Caco-2 (cell line): ENCODE measurements around the gene SLC12A7. TPM values are rescaled to one million over a fixed set of nuclear protein-coding genes. Genes with fewer than 3 reads are reported as not detected.
A peak's percentile ranks its signal among the peaks of the same experiment; 100 is the strongest.

Experiments
- BruUV-seq: library from RNA; stranded (reverse); fragments of 400-500 nt; replicated peaks from 2 replicates; lab custom pipeline; 2021; lab: Mats Ljungman, UMichigan
- CTCF ChIA-PET: fragments of 300-600 bp; sonication (Branson Sonifier 250); formaldehyde crosslinking; loops from one replicate; lab custom pipeline; 2022; ENCODE audit warnings: antibody characterized with exemption; lab: Charles Lee
- POLR2A ChIA-PET: fragments of 300-600 bp; sonication (Branson Sonifier 250); formaldehyde crosslinking; loops from one replicate; lab custom pipeline; 2022; ENCODE audit warnings: antibody characterized with exemption; lab: Charles Lee
- DNase-seq, 2 experiments: peaks; one replicate each; pipeline versions ENCODE4 v3.0.0 to v3.0.0-alpha.2; 2020 to 2022
- H3K27me3 ChIP-seq: replicated peaks from 2 replicates; pipeline ENCODE4 v1.6.0; 2011; ENCODE audit warnings: low read length; ENCODE audit not compliant: control insufficient read depth, insufficient read depth
- H3K36me3 ChIP-seq: 2 replicates; pipeline ENCODE4 v1.5.1; 2011; ENCODE audit warnings: low read length; ENCODE audit not compliant: control insufficient read depth, insufficient read depth
- H3K4me1 ChIP-seq: fragments of 250-450 bp; sonication (Bioruptor Pico); 2 replicates; pipeline ENCODE4 v1.5.1; 2020; ENCODE audit warnings: mild to moderate bottlenecking
- H3K4me3 ChIP-seq: 2 replicates; pipeline ENCODE4 v1.5.1; 2011; ENCODE audit warnings: low read depth, mild to moderate bottlenecking, control low read depth, low read length
- H3K9me3 ChIP-seq: fragments of 250-450 bp; sonication (Bioruptor Pico); 2 replicates; pipeline ENCODE4 v1.5.1; 2020; ENCODE audit warnings: mild to moderate bottlenecking, moderate library complexity
- H3K27ac Mint-ChIP-seq: one replicate; pipeline ENCODE4 v1.8.0; 2022; ENCODE audit warnings: mixed read lengths; ENCODE audit not compliant: unreplicated experiment
- H3K27me3 Mint-ChIP-seq: one replicate; pipeline ENCODE4 v1.8.0; 2022; ENCODE audit warnings: mixed read lengths; ENCODE audit not compliant: insufficient read depth, unreplicated experiment
- H3K36me3 Mint-ChIP-seq: one replicate; pipeline ENCODE4 v1.8.0; 2022; ENCODE audit warnings: mild to moderate bottlenecking, mixed read lengths; ENCODE audit not compliant: insufficient read depth, unreplicated experiment
- H3K4me1 Mint-ChIP-seq: one replicate; pipeline ENCODE4 v1.8.0; 2022; ENCODE audit warnings: low read depth, mixed read lengths; ENCODE audit not compliant: unreplicated experiment
- H3K4me3 Mint-ChIP-seq: one replicate; pipeline ENCODE4 v1.8.0; 2022; ENCODE audit warnings: mild to moderate bottlenecking, moderate library complexity, mixed read lengths; ENCODE audit not compliant: unreplicated experiment
- H3K9me3 Mint-ChIP-seq: one replicate; pipeline ENCODE4 v1.8.0; 2022; ENCODE audit warnings: mixed read lengths; ENCODE audit not compliant: unreplicated experiment
- CTCF ChIP-seq, 2 experiments: fragments of 200-600 bp in 1 of 2; IDR thresholded peaks; 1 replicate in 1 of 2; 2 replicates in 1 of 2; pipeline versions ENCODE4 v1.5.1 to v1.8.0; 2011 to 2022; ENCODE audit warnings: antibody characterized with exemption in 1 of 2, control low read depth in 1 of 2, inconsistent platforms in 1 of 2, low read depth in 1 of 2, low read length in 1 of 2, mild to moderate bottlenecking in 1 of 2, moderate library complexity in 1 of 2; ENCODE audit not compliant: insufficient read depth in 1 of 2, severe bottlenecking in 1 of 2, unreplicated experiment in 1 of 2
- intact Hi-C: fragments of 100-400 bp; cut with micrococcal nuclease; formaldehyde crosslinking; loops from one replicate; pipeline ENCODE4 v1.10.0; 2022; ENCODE audit not compliant: unreplicated experiment
- total RNA-seq: library from RNA; stranded (reverse); gene quantifications from 2 replicates; pipeline ENCODE4 v1.2.3, GENCODE V29; 2022

The SLC12A7 gene
- total RNA-seq, 1 experiment from 2014 or later: 41.7 TPM

DNA sequence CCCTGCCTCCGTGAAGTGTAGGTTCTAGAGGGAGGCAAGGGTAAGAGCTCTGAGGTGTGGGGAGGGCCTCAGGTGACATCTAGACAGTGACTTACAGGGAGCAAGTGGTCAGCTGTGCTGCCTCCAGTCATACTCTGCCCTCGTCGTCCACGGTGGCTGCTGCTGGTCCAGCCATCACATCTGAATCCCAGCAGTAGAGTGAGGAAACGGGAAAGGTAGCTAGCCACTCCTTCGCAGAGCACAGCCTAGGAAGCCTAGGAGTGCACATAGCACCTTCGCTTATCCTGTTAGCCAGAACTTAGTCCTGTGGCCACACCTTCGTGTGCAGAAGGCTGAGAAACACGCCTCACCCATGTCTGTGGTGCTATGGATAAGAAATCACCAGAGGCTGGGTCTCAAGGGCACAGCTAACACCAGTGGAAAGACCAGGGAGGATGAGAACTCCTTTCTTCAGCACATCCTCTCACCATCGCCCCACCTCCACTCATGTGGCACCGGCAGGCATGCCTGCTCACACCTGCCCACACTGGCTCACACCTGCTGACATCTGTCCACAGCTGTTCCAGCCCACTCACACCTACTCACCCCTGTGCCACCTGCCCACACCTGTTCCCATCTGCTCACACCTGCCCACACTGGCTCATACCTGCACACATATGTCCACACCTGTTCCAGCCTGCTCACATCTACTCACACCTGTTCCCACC lies 45.0 kb upstream of the SLC12A7 start:
- Mint-ChIP-seq H3K9me3 (peaks cover 11% of the 10 kb centered on the region), H3K27ac (no peak overlapping the region), H3K36me3 (no peaks in the 10 kb centered on the region), H3K27me3 (peaks cover 9% of the 10 kb centered on the region), H3K4me3 (peak overlapping the region; percentile 35), H3K4me1 (no peaks in the 10 kb centered on the region)
- no peak for DNase-seq
- no peak for TF ChIP-seq CTCF (IDR thresholded peaks at IDR 0.05; ENCODE audit: insufficient read depth in 1 of 2, low read depth in 1 of 2, low read length in 1 of 2, severe bottlenecking in 1 of 2, unreplicated experiment in 1 of 2)
- no peaks in the 10 kb centered on the region for H3K36me3 ChIP-seq
- no TSS peak for BruUV-seq
- peaks cover 6% of the 10 kb centered on the region; the same call in 1 of the 2 replicates for H3K4me1 ChIP-seq
- POLR2A ChIA-PET: no interaction called here
- H3K4me3 ChIP-seq: no peak overlapping the region
- intact Hi-C loops: no loop called here
- CTCF ChIA-PET: no interaction called here
- 0 out of 2 replicates have a peak, but pooled peaks cover 4% of the 10 kb centered on the region for H3K9me3 ChIP-seq
- H3K27me3 ChIP-seq: no peaks in the 10 kb centered on the region; the same call in 1 of the 2 replicates

GRCh38 chr5:1156033-1156753 lies 44.3 kb upstream of the SLC12A7 start:
- no peaks in the 10 kb centered on the region; the same call in 1 of the 2 replicates for H3K27me3 ChIP-seq
- 0 out of 2 replicates have a peak, but pooled peaks cover 4% of the 10 kb centered on the region for H3K9me3 ChIP-seq
- ChIA-PET CTCF (no interaction called here), POLR2A (no interaction called here)
- peaks cover 9% of the 10 kb centered on the region for H3K27me3 Mint-ChIP-seq
- intact Hi-C loops: no loop called here
- peak overlapping the region; percentile 2; the same call in 1 of the 2 replicates for H3K4me3 ChIP-seq
- H3K4me3 Mint-ChIP-seq: no peak overlapping the region
- H3K36me3 Mint-ChIP-seq: no peaks in the 10 kb centered on the region
- H3K4me1 Mint-ChIP-seq: no peaks in the 10 kb centered on the region
- no peak for TF ChIP-seq CTCF (IDR thresholded peaks at IDR 0.05; ENCODE audit: insufficient read depth in 1 of 2, low read depth in 1 of 2, low read length in 1 of 2, severe bottlenecking in 1 of 2, unreplicated experiment in 1 of 2)
- peaks cover 11% of the 10 kb centered on the region for H3K9me3 Mint-ChIP-seq
- DNase-seq: no peak
- no TSS peak for BruUV-seq
- peaks cover under 1% of the 10 kb centered on the region; the same call in 1 of the 2 replicates for H3K4me1 ChIP-seq
- H3K36me3 ChIP-seq: no peaks in the 10 kb centered on the region
- no peak overlapping the region for H3K27ac Mint-ChIP-seq

- H3K9me3 Mint-ChIP-seq: peaks cover 11% of the 10 kb centered on the region
- TF ChIP-seq CTCF (IDR thresholded peaks at IDR 0.05; ENCODE audit: insufficient read depth in 1 of 2, low read depth in 1 of 2, low read length in 1 of 2, severe bottlenecking in 1 of 2, unreplicated experiment in 1 of 2): no peak
- peaks cover 9% of the 10 kb centered on the region for H3K27me3 Mint-ChIP-seq
- intact Hi-C loops: no loop called here
- ChIA-PET POLR2A (no interaction called here), CTCF (no interaction called here)
- H3K27ac Mint-ChIP-seq: no peak overlapping the region
- peak overlapping the region; percentile 15 for H3K4me3 Mint-ChIP-seq
- no peaks in the 10 kb centered on the region for H3K36me3 Mint-ChIP-seq
- peak in 1 of 2 experiments; percentile 40 for DNase-seq
- H3K9me3 ChIP-seq: 0 out of 2 replicates have a peak, but pooled peaks cover 4% of the 10 kb centered on the region
- H3K4me1 ChIP-seq: no peaks in the 10 kb centered on the region
- H3K4me1 Mint-ChIP-seq: no peaks in the 10 kb centered on the region
- H3K36me3 ChIP-seq: no peaks in the 10 kb centered on the region
- BruUV-seq: no TSS peak
- H3K4me3 ChIP-seq: peak overlapping the region; percentile 25
- H3K27me3 ChIP-seq: no peaks in the 10 kb centered on the region; the same call in 1 of the 2 replicates
These were observed 43.5 kb upstream of the SLC12A7 start for GRCh38 chr5:1155191-1156032.
